ENCODE measurements around the gene SEMA6D.

Gene SEMA6D

DNA sequence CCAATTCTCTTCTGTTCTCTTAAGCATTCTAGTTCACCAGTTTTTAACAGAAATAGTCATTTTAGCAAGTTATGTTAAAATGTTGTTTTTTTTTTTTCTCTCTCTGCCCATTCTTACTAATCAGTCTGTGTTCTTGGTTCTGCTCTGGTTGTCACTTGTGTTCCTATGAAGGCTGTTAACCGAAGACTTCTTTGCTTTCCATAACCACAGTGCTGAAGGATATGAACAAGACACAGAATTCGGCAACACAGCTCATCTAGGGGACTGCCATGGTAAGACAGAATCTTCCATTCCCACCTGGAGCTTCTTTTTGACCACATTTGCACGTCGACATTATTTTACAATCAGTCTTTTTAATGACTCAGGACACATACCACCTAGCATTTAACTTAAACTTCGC, 49.1 kb downstream of the SEMA6D start:
- DNase-seq (ENCODE audit: extremely low spot score) = no peak
- TF ChIP-seq TARDBP (IDR thresholded peaks at IDR 0.05) (no peak), NFRKB (IDR thresholded peaks at IDR 0.05) (no peak), ELF4 (IDR thresholded peaks at IDR 0.05) (no peak), HDGF (IDR thresholded peaks at IDR 0.05; ENCODE audit: borderline replicate concordance) (no peak), LEF1 (IDR thresholded peaks at IDR 0.05; ENCODE audit: borderline replicate concordance) (no peak), ARNT (IDR thresholded peaks at IDR 0.05) (no peak), FOXA1 (IDR thresholded peaks at IDR 0.05) (no peak), BHLHE40 (IDR thresholded peaks at IDR 0.05; ENCODE audit: borderline replicate concordance) (no peak), CTBP1 (IDR thresholded peaks at IDR 0.05; ENCODE audit: borderline replicate concordance) (no peak)
- POLR2A ChIA-PET = no interaction called here
- CTCF ChIA-PET = no interaction called here

DNA sequence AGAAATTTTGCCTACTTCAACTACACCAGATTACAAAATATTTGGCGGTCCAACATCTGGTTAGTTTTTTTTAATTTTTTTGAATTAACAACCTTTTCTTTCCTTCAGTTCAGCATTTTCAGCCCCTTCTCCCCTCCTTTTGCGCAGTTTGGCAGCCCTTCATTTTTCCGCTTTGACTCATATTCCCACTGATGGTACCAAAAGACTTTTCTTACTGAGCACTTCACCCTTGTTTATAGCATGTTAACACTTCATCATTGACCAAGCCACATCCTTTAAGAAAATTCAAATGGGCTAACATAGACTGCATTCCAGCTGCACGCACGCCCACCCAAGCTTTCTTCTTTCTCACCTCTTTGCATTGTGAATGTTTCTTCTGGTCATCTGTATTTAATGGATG, 49.7 kb downstream of the SEMA6D start:
- CTCF ChIA-PET = no interaction called here
- DNase-seq (ENCODE audit: extremely low spot score) = no peak
- TF ChIP-seq, protein P1, sequence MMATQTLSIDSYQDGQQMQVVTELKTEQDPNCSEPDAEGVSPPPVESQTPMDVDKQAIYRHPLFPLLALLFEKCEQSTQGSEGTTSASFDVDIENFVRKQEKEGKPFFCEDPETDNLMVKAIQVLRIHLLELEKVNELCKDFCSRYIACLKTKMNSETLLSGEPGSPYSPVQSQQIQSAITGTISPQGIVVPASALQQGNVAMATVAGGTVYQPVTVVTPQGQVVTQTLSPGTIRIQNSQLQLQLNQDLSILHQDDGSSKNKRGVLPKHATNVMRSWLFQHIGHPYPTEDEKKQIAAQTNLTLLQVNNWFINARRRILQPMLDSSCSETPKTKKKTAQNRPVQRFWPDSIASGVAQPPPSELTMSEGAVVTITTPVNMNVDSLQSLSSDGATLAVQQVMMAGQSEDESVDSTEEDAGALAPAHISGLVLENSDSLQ (IDR thresholded peaks at IDR 0.05) = no peak
- TF ChIP-seq FOXK2 (IDR thresholded peaks at IDR 0.05) (no peak), L3MBTL2 (conservative IDR thresholded peaks at IDR 0.05) (no peak), TARDBP (IDR thresholded peaks at IDR 0.05) (no peak), NFRKB (IDR thresholded peaks at IDR 0.05) (no peak), LEF1 (IDR thresholded peaks at IDR 0.05; ENCODE audit: borderline replicate concordance) (no peak), FOXA1 (IDR thresholded peaks at IDR 0.05) (no peak), SUZ12 (IDR thresholded peaks at IDR 0.05) (no peak), ARNT (IDR thresholded peaks at IDR 0.05) (no peak), SP1 (IDR thresholded peaks at IDR 0.05) (no peak), BHLHE40 (IDR thresholded peaks at IDR 0.05; ENCODE audit: borderline replicate concordance) (no peak), FOXM1 (IDR thresholded peaks at IDR 0.05; ENCODE audit: borderline replicate concordance) (no peak), HDGF (IDR thresholded peaks at IDR 0.05; ENCODE audit: borderline replicate concordance) (no peak), CTBP1 (IDR thresholded peaks at IDR 0.05; ENCODE audit: borderline replicate concordance) (no peak), ZNF384 (IDR thresholded peaks at IDR 0.05) (no peak), ELF4 (IDR thresholded peaks at IDR 0.05) (no peak)
- POLR2A ChIA-PET = no interaction called here

DNA sequence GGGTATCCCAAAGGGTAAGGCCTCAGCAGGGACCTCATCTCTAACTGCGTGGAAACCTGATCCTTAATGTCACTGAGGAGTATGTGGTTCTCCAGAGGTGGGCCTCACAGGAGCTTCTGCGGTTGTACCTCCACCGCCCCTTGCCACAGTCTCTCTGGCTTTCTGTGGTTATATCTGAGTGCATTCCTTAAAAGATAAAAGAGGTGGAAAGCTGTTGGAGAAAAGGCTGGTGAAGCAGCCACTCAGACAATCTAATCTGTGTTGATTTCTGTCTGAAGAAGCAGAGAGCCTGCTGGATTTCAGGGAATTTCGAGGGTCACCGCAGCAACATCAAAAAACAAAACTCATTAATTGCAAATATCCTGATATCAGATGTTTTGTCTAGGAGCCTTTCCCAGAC, 51.4 kb downstream of the SEMA6D start:
- CTCF ChIA-PET = no interaction called here
- DNase-seq (ENCODE audit: extremely low spot score) = peak; percentile 12
- POLR2A ChIA-PET = no interaction called here
- TF ChIP-seq ZNF384 (IDR thresholded peaks at IDR 0.05) (no peak), L3MBTL2 (conservative IDR thresholded peaks at IDR 0.05) (no peak), BHLHE40 (IDR thresholded peaks at IDR 0.05; ENCODE audit: borderline replicate concordance) (no peak), HDGF (IDR thresholded peaks at IDR 0.05; ENCODE audit: borderline replicate concordance) (no peak), LEF1 (IDR thresholded peaks at IDR 0.05; ENCODE audit: borderline replicate concordance) (no peak), CTBP1 (IDR thresholded peaks at IDR 0.05; ENCODE audit: borderline replicate concordance) (no peak), ELF4 (IDR thresholded peaks at IDR 0.05) (no peak), NFRKB (IDR thresholded peaks at IDR 0.05) (no peak), FOXA1 (IDR thresholded peaks at IDR 0.05) (no peak), FOXK2 (IDR thresholded peaks at IDR 0.05) (no peak), SP1 (IDR thresholded peaks at IDR 0.05) (no peak), SUZ12 (IDR thresholded peaks at IDR 0.05) (no peak), ARNT (IDR thresholded peaks at IDR 0.05) (no peak), TARDBP (IDR thresholded peaks at IDR 0.05) (no peak), FOXM1 (IDR thresholded peaks at IDR 0.05; ENCODE audit: borderline replicate concordance) (no peak)
- TF ChIP-seq, protein P1 (IDR thresholded peaks at IDR 0.05) = no peak

DNA sequence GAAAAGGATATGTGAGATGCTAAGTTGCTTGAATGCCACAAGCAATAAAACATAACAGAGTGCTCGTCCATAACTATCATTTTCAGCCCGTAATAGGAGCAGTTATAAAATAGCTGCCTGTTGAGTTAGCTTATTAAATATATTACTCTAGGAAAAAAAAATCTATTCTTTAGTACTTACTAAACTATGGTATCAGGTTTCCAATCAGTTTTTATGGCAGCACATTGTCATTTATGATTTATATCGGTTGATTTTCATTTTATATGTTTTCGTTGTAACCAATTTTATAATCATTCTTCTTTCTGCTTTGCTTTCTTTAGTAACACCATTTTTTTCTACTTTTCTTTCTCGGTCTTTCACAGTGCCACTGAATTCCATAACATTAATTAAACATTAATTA, 51.9 kb downstream of the SEMA6D start:
- TF ChIP-seq ZNF384 (IDR thresholded peaks at IDR 0.05) = no peak
- TF ChIP-seq, protein P1 (IDR thresholded peaks at IDR 0.05) = peak; percentile 73
- ChIA-PET CTCF (no interaction called here), POLR2A (no interaction called here)
- DNase-seq (ENCODE audit: extremely low spot score) = no peak

DNA sequence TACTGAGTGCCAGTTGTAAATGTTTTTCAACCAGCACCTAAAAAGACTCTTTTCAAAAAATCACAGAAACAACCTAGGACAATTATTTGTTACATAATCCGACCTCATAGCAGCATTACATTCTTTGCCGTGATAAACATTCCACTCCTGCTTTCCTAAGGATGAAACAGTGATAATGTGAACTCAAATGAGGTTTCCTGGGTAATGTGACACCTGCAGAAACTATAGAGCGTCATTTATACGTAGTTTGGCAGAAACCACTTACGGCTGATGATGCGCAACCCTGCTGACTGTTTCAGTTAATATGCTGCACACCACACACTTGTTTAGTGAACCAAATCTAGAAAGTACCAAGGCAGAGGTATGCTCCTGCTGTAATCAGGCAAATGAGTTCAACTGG, 55.8 kb downstream of the SEMA6D start:
- peak; percentile 10 for DNase-seq (ENCODE audit: extremely low spot score)
- ChIA-PET CTCF (no interaction called here), POLR2A (no interaction called here)
- TF ChIP-seq SP1 (IDR thresholded peaks at IDR 0.05) (no peak), FOXM1 (IDR thresholded peaks at IDR 0.05; ENCODE audit: borderline replicate concordance) (no peak), NFRKB (IDR thresholded peaks at IDR 0.05) (no peak), LEF1 (IDR thresholded peaks at IDR 0.05; ENCODE audit: borderline replicate concordance) (no peak)

DNA sequence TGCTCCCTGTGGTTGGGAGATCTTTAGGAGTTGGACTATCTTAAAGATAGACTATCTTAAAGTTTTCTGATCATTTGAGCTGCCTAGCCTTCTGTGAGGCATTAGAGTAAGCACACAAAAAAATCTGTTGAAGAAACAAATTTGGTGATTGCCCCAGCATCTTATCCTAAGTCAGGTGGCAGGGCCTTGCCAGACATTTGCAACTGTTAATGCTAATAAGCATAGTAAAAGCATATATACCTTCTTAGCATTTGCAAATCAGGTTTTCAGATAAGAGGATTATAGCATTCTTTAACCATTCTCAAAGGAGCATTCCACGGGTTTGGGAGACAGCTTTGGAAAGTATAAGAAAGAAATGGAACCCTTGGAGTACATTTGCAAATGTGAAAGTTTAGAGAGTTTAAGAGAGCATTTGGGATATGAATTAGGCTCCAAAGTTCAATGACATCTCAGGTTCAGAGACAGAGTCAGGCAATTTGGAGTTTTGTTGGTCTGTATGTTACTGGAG, 61.0 kb downstream of the SEMA6D start:
- POLR2A ChIA-PET = no interaction called here
- CTCF ChIA-PET = no interaction called here
- no peak for TF ChIP-seq ARNT (IDR thresholded peaks at IDR 0.05)
- no peak for DNase-seq (ENCODE audit: extremely low spot score)

DNA sequence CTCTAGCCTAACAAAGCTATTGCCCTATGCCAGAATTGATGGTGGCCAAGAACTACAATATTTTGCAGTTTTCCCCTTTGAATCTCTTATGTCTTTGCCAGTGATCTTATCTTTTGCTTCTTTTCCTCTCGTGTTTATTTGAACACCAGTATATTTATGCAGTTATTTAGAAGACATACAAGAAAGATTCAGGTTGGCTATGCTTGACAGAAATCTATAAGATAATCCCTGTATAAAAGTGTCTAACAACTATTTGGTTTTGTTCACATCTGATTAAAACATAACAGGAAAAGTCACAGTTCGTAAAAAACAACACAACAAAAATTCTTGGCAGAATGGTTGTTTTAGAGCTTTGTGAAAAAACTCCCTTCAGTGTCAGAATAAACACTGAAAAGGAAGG, 63.7 kb downstream of the SEMA6D start:
- ChIA-PET CTCF (no interaction called here), POLR2A (no interaction called here)
- TF ChIP-seq FOXA1 (IDR thresholded peaks at IDR 0.05) (no peak), BHLHE40 (IDR thresholded peaks at IDR 0.05; ENCODE audit: borderline replicate concordance) (no peak), ZNF384 (IDR thresholded peaks at IDR 0.05) (no peak), TARDBP (IDR thresholded peaks at IDR 0.05) (no peak), L3MBTL2 (conservative IDR thresholded peaks at IDR 0.05) (no peak), NFRKB (IDR thresholded peaks at IDR 0.05) (no peak), SUZ12 (IDR thresholded peaks at IDR 0.05) (no peak), HDGF (IDR thresholded peaks at IDR 0.05; ENCODE audit: borderline replicate concordance) (no peak), ARNT (IDR thresholded peaks at IDR 0.05) (no peak), SP1 (IDR thresholded peaks at IDR 0.05) (no peak), CTBP1 (IDR thresholded peaks at IDR 0.05; ENCODE audit: borderline replicate concordance) (no peak), ELF4 (IDR thresholded peaks at IDR 0.05) (no peak), LEF1 (IDR thresholded peaks at IDR 0.05; ENCODE audit: borderline replicate concordance) (no peak)
- TF ChIP-seq, protein P1 (IDR thresholded peaks at IDR 0.05) = no peak
- no peak for DNase-seq (ENCODE audit: extremely low spot score)

Data from HEK293T (cell line).